HG02973 (cell line): ENCODE results near the gene FCAR.
"Not testable (repeated sequence)": the region's sequence is repeated elsewhere in the genome, so short reads cannot be mapped to it uniquely, and the experiment has no call there.

Experiments used
- ATAC-seq: cut with Tn5 transposase; IDR thresholded peaks from one replicate; pipeline ENCODE4 v1.9.1; 2021; ENCODE audit warnings: moderate library complexity; ENCODE audit not compliant: unreplicated experiment

FCAR gene

GRCh38 chr19:54873990-54874389, at the start of gene FCAR:
Gene FCAR, plus strand, starts transcription at chr19:54874235. Its CDS starts 55 bp downstream, at chr19:54874290.
- no peak for ATAC-seq

DNA sequence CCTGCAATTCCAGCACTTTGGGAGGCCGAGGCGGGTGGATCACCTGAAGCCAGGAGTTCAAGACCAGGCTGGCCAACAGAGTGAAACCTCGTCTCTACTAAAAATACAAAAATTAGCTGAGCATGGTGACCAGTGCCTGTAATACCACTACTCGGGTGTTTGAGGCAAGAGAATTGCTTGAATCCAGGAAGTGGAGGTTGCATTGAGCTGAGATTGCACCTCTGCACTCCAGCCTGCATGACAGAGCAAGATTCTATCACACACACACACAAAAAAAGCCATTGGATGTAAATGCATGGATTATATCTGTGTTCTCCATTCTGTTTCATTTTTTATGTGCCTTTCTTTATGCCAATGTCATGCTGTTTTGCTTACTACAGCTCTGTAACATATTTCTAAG, 49.6 kb upstream of the FCAR start:
- not testable (repeated sequence) for ATAC-seq

- ATAC-seq: not testable (repeated sequence)
Observed at GRCh38 chr19:54825326-54825725, 48.7 kb upstream of the FCAR start.

GRCh38 chr19:54828064-54828463, 46.0 kb upstream of the FCAR start:
- ATAC-seq: not testable (repeated sequence)

GRCh38 chr19:54832496-54832895, 41.5 kb upstream of the FCAR start, which contains the start of gene KIR2DS4:
Gene KIR2DS4, plus strand, starts transcription at chr19:54832676.
- ATAC-seq: not testable (repeated sequence)

DNA sequence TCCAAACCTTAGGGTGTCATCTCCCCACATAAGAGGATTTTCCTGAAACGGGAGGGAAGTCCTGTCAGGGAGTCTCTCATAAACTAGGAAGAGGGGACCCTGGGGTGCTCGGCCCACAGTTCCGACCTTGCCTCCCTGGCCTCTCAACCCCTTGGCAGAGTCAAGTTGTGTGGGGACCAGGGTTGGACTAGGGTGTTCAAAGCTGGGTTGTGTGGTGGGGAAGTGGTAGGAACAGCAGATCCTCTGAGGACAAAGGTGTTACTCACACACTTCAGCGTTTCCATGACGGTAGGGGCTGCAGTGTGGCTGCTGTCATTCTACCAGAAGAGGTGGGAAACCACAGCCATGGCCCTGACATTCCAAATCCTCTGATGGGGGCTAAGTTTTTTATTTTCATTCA, 38.9 kb upstream of the FCAR start:
- ATAC-seq: not testable (repeated sequence)

DNA sequence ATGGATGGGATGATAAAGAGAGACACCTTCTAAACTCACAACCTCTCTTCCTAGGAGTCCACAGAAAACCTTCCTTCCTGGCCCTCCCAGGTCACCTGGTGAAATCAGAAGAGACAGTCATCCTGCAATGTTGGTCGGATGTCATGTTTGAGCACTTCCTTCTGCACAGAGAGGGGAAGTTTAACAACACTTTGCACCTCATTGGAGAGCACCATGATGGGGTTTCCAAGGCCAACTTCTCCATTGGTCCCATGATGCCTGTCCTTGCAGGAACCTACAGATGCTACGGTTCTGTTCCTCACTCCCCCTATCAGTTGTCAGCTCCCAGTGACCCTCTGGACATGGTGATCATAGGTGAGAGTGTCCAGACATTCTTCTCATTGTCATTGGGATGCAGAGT, 36.5 kb upstream of the FCAR start:
- ATAC-seq: not testable (repeated sequence)

GRCh38 chr19:54843171-54843570, 30.9 kb upstream of the FCAR start:
- ATAC-seq: not testable (repeated sequence)

GRCh38 chr19:54850061-54850640, 23.9 kb upstream of the FCAR start, which contains the start of gene KIR3DL2:
Gene KIR3DL2, plus strand, starts transcription at chr19:54850443. Its CDS starts 33 bp downstream, at chr19:54850476.
- ATAC-seq: not testable (repeated sequence)

GRCh38 chr19:54850930-54851329, 23.1 kb upstream of the FCAR start:
- ATAC-seq: no peak

DNA sequence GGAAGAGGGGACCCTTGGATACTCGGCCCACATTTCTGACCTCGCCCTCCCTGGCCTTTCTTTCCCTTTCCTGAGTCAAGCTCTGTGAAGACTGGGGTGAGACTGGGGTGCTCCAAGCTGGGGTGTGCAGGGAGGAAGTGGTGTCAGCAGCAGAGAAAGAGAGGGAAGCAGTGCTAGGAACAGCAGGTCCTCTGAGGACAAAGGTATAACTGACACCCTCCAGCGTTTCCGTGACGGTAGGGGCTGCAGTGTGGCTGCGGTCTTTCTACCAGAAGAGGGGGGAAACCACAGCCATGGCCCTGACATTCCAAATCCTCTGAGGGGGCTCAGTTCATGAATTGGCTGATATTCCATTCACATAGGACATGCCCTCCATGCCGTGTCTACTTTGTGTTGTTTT, 22.7 kb upstream of the FCAR start:
- no peak for ATAC-seq

DNA sequence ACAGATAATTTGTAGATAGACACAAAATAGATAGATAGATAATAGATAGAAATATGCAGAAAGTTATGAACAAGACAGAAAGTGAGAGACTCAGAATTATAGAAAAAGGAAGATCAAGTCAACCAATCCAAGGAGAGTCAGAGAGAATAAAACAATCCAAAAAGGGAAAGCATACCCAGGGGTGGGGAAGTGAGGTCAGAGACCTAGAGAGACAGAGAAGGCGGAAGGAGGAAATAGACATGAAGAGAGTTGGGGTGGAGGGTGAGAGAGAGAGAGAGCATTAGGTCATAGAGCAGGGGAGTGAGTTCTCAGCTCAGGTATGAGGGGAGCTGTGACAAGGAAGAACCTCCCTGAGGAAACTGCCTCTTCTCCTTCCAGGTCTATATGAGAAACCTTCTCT, 18.8 kb upstream of the FCAR start:
- not testable (repeated sequence) for ATAC-seq

DNA sequence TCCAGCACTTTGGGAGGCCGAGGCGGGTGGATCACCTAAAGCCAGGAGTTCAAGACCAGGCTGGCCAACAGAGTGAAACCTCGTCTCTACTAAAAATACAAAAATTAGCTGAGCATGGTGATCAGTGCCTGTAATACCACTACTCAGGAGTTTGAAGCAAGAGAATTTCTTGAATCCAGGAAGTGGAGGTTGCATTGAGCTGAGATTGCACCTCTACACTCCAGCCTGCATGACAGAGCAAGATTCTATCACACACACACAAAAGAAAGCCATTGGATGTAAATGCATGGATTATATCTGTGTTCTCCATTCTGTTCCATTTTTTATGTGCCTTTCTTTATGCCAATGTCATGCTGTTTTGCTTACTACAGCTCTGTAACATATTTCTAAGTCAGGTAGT, 15.6 kb upstream of the FCAR start:
- ATAC-seq: not testable (repeated sequence)

DNA sequence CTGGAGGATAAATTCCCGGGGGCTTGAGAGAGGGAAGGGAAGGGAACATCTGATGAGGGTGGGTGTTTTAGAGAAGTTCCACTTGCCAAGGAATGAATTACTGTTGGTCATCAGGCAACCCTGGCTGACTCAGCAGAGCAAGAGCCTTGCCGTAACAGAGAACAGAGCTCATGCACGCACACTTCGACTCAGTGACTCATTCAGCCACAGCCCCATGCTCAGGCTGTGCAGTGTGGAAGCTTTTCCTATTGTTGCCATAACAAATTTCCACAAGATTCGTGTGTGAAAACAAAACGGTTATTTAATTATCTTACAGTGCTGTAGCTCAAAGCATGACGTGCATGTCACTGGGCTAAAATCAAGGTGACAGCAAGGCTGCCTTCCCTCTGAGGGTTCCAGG, 14.6 kb upstream of the FCAR start:
- ATAC-seq: not testable (repeated sequence)

DNA sequence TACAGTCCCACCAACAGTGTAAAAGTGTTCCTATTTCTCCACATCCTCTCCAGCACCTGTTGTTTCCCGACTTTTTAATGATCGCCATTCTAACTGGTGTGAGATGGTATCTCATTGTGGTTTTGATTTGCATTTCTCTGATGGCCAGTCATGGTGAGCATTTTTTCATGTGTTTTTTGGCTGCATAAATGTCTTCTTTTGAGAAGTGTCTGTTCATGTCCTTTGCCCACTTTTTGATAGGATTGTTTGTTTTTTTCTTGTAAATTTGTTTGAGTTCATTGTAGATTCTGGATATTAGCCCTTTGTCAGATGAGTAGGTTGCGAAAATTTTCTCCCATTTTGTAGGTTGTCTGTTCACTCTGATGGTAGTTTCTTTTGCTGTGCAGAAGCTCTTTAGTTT, 10.6 kb upstream of the FCAR start:
- not testable (repeated sequence) for ATAC-seq

- ATAC-seq: no peak
Observed at GRCh38 chr19:54871696-54872095, 2.3 kb upstream of the FCAR start.

DNA sequence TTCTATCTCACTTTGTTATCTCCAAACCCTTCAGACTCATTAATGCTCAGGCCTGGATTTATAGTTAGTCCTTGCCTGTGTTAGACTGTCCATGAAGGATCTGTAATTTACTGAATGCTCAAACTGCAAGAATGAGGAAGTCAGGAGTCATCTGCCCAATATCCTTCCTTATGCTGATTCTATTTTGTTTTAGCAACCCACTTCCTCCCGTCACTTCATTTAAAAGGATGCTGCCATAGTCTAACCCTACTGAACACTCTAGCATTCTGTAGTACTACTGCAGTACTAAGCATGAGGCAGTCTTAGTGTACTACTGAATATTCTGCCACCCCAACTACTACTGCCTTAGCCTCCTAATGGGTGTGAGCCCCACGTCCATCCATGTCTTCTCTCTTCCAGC, 1.5 kb downstream of the FCAR start:
- no peak for ATAC-seq

DNA sequence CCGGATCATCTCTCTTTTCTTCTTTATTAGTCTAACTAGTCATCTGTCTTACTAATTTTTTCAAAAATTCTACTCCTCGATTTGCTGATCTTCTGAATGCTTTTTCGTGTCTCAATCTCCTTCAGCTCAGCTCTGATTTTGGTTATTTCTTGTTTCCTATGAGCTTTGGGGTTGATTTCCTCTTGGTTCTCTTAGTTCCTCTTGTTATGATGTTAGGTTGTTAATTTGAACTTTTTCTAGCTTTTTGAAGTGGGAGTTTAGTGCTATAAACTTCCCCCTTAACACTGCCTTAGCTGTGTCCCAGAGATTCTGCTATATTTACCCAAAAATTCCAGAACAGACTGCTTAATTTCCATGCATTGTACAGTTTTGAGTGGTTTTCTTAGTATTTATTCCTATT, 3.4 kb downstream of the FCAR start:
- no peak for ATAC-seq

DNA sequence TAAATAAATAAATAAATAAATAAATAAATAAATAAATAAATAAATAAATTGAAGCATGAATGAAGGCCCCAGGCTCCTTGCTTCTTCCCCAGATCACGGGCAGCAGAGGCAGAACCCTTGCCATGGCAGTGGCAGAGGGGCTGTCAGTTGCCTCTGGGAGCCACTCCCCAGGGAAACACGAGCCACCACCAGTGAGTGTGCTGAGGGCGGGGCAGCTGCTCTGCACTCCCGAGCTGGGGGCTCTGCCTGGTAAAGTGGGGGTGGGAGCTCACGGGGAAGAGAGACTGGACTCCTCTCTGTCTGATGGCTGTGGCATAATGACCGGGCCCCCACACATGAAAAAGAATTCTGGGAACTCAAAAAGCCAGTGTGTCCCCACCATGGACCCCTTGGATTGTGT, 7.8 kb downstream of the FCAR start:
- ATAC-seq: no peak

DNA sequence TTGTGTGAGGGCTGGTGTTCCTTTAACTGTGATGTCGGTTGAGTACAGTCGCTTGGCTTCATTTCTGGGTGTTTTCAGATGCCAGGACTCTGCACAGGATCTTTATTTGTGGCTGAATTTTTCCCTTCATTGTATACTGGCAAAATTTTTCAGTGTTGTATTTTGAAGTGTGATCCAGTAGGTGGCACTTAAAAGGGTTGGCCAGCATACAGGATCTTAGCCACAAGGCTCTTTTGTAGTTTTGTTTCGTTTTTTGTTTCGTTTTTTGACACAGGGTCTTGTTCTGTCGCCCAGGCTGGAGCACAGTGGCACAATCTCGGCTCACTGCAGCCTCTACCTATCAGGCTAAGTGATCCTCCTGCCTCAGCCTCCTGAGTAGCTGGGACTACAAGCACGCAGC, 8.7 kb downstream of the FCAR start:
- no peak for ATAC-seq

GRCh38 chr19:54883228-54883627, 9.2 kb downstream of the FCAR start:
- ATAC-seq: no peak

- ATAC-seq: no peak
Observed at GRCh38 chr19:54888239-54888638, 14.2 kb downstream of the FCAR start.

DNA sequence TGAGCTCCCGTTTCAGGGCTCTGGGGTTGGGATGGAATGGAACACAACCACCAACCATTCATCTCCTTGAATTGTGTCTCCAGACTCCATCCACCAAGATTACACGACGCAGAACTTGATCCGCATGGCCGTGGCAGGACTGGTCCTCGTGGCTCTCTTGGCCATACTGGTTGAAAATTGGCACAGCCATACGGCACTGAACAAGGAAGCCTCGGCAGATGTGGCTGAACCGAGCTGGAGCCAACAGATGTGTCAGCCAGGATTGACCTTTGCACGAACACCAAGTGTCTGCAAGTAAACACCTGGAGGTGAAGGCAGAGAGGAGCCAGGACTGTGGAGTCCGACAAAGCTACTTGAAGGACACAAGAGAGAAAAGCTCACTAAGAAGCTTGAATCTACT, 15.5 kb downstream of the FCAR start:
- no peak for ATAC-seq
